ENCODE measurements around the gene SPAG17. TPM values are rescaled to one million over a fixed set of nuclear protein-coding genes. Genes with fewer than 3 reads are reported as not detected.
A peak's percentile ranks its signal among the peaks of the same experiment; 100 is the strongest.

Gene SPAG17
- total RNA-seq, 1 experiment from 2014 or later = not detected

GRCh38 chr1:118143121-118143520 is 41.9 kb downstream of the SPAG17 start:
- Mint-ChIP-seq H3K9me3 (ENCODE audit: unreplicated experiment) (no peaks in the 10 kb centered on the region), H3K27ac (ENCODE audit: low read depth, unreplicated experiment) (peak overlapping the region; percentile 31), H3K4me1 (ENCODE audit: insufficient read depth, unreplicated experiment) (peaks cover 7% of the 10 kb centered on the region), H3K36me3 (ENCODE audit: insufficient read depth, unreplicated experiment) (no peaks in the 10 kb centered on the region), H3K27me3 (ENCODE audit: insufficient read depth, unreplicated experiment) (no peaks in the 10 kb centered on the region), H3K4me3 (ENCODE audit: unreplicated experiment) (no peak overlapping the region)
- BruUV-seq (replicated peaks) = no TSS peak
- intact Hi-C loops (cut with micrococcal nuclease) = no loop called here
- POLR2A ChIA-PET = interaction anchor here (0.6 to 0.9 kb wide), 2 partner anchors 21 to 36 kb away, joined by 3 read pairs; no protein-coding TSS in a partner anchor
- no peak for TF ChIP-seq CTCF (IDR thresholded peaks at IDR 0.05; ENCODE audit: unreplicated experiment)
- CTCF ChIA-PET = interaction anchor here (0.5 to 2.4 kb wide), 11 partner anchors 11 to 1232 kb away, joined by 3 to 12 read pairs (median 3); no protein-coding TSS in a partner anchor
- no peak for DNase-seq (ENCODE audit: unreplicated experiment)

- no TSS peak for BruUV-seq (replicated peaks)
- DNase-seq (ENCODE audit: unreplicated experiment) = no peak
- Mint-ChIP-seq H3K27ac (ENCODE audit: low read depth, unreplicated experiment) (no peak overlapping the region), H3K27me3 (ENCODE audit: insufficient read depth, unreplicated experiment) (no peaks in the 10 kb centered on the region), H3K9me3 (ENCODE audit: unreplicated experiment) (no peaks in the 10 kb centered on the region), H3K4me1 (ENCODE audit: insufficient read depth, unreplicated experiment) (peaks cover 5% of the 10 kb centered on the region), H3K4me3 (ENCODE audit: unreplicated experiment) (no peak overlapping the region), H3K36me3 (ENCODE audit: insufficient read depth, unreplicated experiment) (no peaks in the 10 kb centered on the region)
- ChIA-PET CTCF (interaction anchor here (0.6 to 2.4 kb wide), 7 partner anchors 12 to 1230 kb away, joined by 3 to 12 read pairs (median 3); no protein-coding TSS in a partner anchor), POLR2A (interaction anchor here (0.9 kb wide), 1 partner anchor 21 kb away, joined by 3 read pairs; no protein-coding TSS in a partner anchor)
- no peak for TF ChIP-seq CTCF (IDR thresholded peaks at IDR 0.05; ENCODE audit: unreplicated experiment)
- intact Hi-C loops (cut with micrococcal nuclease) = no loop called here
These were observed 42.5 kb downstream of the SPAG17 start for GRCh38 chr1:118142546-118142945.

- H3K27ac Mint-ChIP-seq (ENCODE audit: low read depth, unreplicated experiment) = no peak overlapping the region
- peaks cover 7% of the 10 kb centered on the region for H3K36me3 Mint-ChIP-seq (ENCODE audit: insufficient read depth, unreplicated experiment)
- ChIA-PET POLR2A (interaction anchor here (0.7 kb wide), 1 partner anchor 38 kb away, joined by 3 read pairs; no protein-coding TSS in a partner anchor), CTCF (interaction anchor here (1.5 kb wide), 1 partner anchor 1338 kb away, joined by 3 read pairs; no protein-coding TSS in a partner anchor)
- no peaks in the 10 kb centered on the region for H3K27me3 Mint-ChIP-seq (ENCODE audit: insufficient read depth, unreplicated experiment)
- no TSS peak for BruUV-seq (replicated peaks)
- TF ChIP-seq CTCF (IDR thresholded peaks at IDR 0.05; ENCODE audit: unreplicated experiment) = no peak
- DNase-seq (ENCODE audit: unreplicated experiment) = no peak
- no peak overlapping the region for H3K4me3 Mint-ChIP-seq (ENCODE audit: unreplicated experiment)
- no peaks in the 10 kb centered on the region for H3K9me3 Mint-ChIP-seq (ENCODE audit: unreplicated experiment)
- H3K4me1 Mint-ChIP-seq (ENCODE audit: insufficient read depth, unreplicated experiment) = peaks cover 6% of the 10 kb centered on the region
- intact Hi-C loops (cut with micrococcal nuclease) = no loop called here
These were observed 47.1 kb downstream of the SPAG17 start for GRCh38 chr1:118137900-118138299.

GRCh38 chr1:118136187-118136941 is 48.7 kb downstream of the SPAG17 start:
- POLR2A ChIA-PET = interaction anchor here (0.6 kb wide), 1 partner anchor 8 kb away, joined by 3 read pairs; no protein-coding TSS in a partner anchor
- no TSS peak for BruUV-seq (replicated peaks)
- Mint-ChIP-seq H3K4me3 (ENCODE audit: unreplicated experiment) (no peak overlapping the region), H3K27me3 (ENCODE audit: insufficient read depth, unreplicated experiment) (no peaks in the 10 kb centered on the region), H3K36me3 (ENCODE audit: insufficient read depth, unreplicated experiment) (peaks cover 7% of the 10 kb centered on the region), H3K4me1 (ENCODE audit: insufficient read depth, unreplicated experiment) (peaks cover 6% of the 10 kb centered on the region), H3K9me3 (ENCODE audit: unreplicated experiment) (no peaks in the 10 kb centered on the region), H3K27ac (ENCODE audit: low read depth, unreplicated experiment) (peak overlapping the region; percentile 44)
- peak; percentile 75 for DNase-seq (ENCODE audit: unreplicated experiment)
- TF ChIP-seq CTCF (IDR thresholded peaks at IDR 0.05; ENCODE audit: unreplicated experiment) = no peak
- CTCF ChIA-PET = interaction anchor here (0.5 to 1.5 kb wide), 2 partner anchors 166 to 1340 kb away, joined by 3 read pairs; no protein-coding TSS in a partner anchor
- intact Hi-C loops (cut with micrococcal nuclease) = no loop called here

Measured in MCF 10A (cell line).